Chondrocyte (in vitro differentiated cells): ENCODE results near the gene POMC. TPM values are rescaled to one million over a fixed set of nuclear protein-coding genes. Genes with fewer than 3 reads are reported as not detected.

ENCODE experiments used
- DNase-seq: peaks from one replicate; pipeline ENCODE4 v3.0.0; 2021; ENCODE audit warnings: mixed read lengths, low spot score
- H3K27ac Mint-ChIP-seq: one replicate; pipeline ENCODE4 v1.8.0; 2021; ENCODE audit warnings: mild to moderate bottlenecking, moderate library complexity, mixed read lengths; ENCODE audit not compliant: unreplicated experiment
- H3K27me3 Mint-ChIP-seq: 2 replicates; pipeline ENCODE4 v1.8.0; 2021; ENCODE audit warnings: low read depth, mixed read lengths
- H3K36me3 Mint-ChIP-seq: 2 replicates; pipeline ENCODE4 v1.8.0; 2021; ENCODE audit warnings: low read depth, mixed read lengths
- H3K4me1 Mint-ChIP-seq: 2 replicates; pipeline ENCODE4 v1.8.0; 2021; ENCODE audit warnings: low read depth, mild to moderate bottlenecking, mixed read lengths
- H3K4me3 Mint-ChIP-seq: one replicate; pipeline ENCODE4 v1.8.0; 2021; ENCODE audit warnings: mild to moderate bottlenecking, moderate library complexity, mixed read lengths; ENCODE audit not compliant: unreplicated experiment
- H3K9me3 Mint-ChIP-seq: 2 replicates; pipeline ENCODE4 v1.8.0; 2021; ENCODE audit warnings: low read depth, mixed read lengths
- CTCF ChIP-seq: fragments of 200-600 bp; sonication (generic); IDR thresholded peaks from 2 replicates; pipeline ENCODE4 v1.5.0; 2021; ENCODE audit warnings: antibody characterized with exemption, mild to moderate bottlenecking, moderate library complexity
- total RNA-seq: library from RNA; stranded (reverse); gene quantifications from 3 replicates; pipeline ENCODE4 v1.2.1, GENCODE V29; 2021

POMC gene
- total RNA-seq, 1 donor from 2014 or later: not detected

GRCh38 chr2:25176541-25177181 is 8.3 kb upstream of the POMC start:
- H3K27ac Mint-ChIP-seq: no peak overlapping the region
- H3K4me1 Mint-ChIP-seq: no peaks in the 10 kb centered on the region
- peaks cover 42% of the 10 kb centered on the region for H3K27me3 Mint-ChIP-seq
- H3K9me3 Mint-ChIP-seq: peaks cover under 1% of the 10 kb centered on the region
- no peak overlapping the region for H3K4me3 Mint-ChIP-seq
- no peak for TF ChIP-seq CTCF
- no peaks in the 10 kb centered on the region for H3K36me3 Mint-ChIP-seq
- DNase-seq: no peak

GRCh38 chr2:25176138-25176537 is 7.8 kb upstream of the POMC start:
- Mint-ChIP-seq H3K36me3 (no peaks in the 10 kb centered on the region), H3K9me3 (peaks cover 2% of the 10 kb centered on the region), H3K4me1 (no peaks in the 10 kb centered on the region), H3K27me3 (peaks cover 45% of the 10 kb centered on the region), H3K4me3 (no peak overlapping the region), H3K27ac (no peak overlapping the region)
- no peak for DNase-seq
- TF ChIP-seq CTCF: no peak

GRCh38 chr2:25174192-25174861 is 5.9 kb upstream of the POMC start:
- Mint-ChIP-seq H3K36me3 (no peaks in the 10 kb centered on the region), H3K27ac (no peak overlapping the region), H3K27me3 (peaks cover 55% of the 10 kb centered on the region), H3K4me3 (no peak overlapping the region), H3K9me3 (peaks cover 2% of the 10 kb centered on the region), H3K4me1 (no peaks in the 10 kb centered on the region)
- no peak for TF ChIP-seq CTCF
- DNase-seq: no peak

GRCh38 chr2:25173719-25174118 is 5.3 kb upstream of the POMC start:
- Mint-ChIP-seq H3K4me3 (no peak overlapping the region), H3K27me3 (peaks cover 61% of the 10 kb centered on the region), H3K9me3 (peaks cover 2% of the 10 kb centered on the region), H3K4me1 (no peaks in the 10 kb centered on the region), H3K36me3 (no peaks in the 10 kb centered on the region), H3K27ac (no peak overlapping the region)
- TF ChIP-seq CTCF: no peak
- no peak for DNase-seq

- DNase-seq: no peak
- Mint-ChIP-seq H3K9me3 (peaks cover 2% of the 10 kb centered on the region), H3K27ac (no peak overlapping the region), H3K4me3 (no peak overlapping the region), H3K27me3 (peaks cover 54% of the 10 kb centered on the region), H3K36me3 (no peaks in the 10 kb centered on the region), H3K4me1 (no peaks in the 10 kb centered on the region)
- TF ChIP-seq CTCF: no peak
Observed at GRCh38 chr2:25170888-25171287, 2.5 kb upstream of the POMC start.
